ENCODE measurements around the gene CMTM2.
"Not testable (repeated sequence)": the region's sequence is repeated elsewhere in the genome, so short reads cannot be mapped to it uniquely, and the experiment has no call there.

GRCh38 chr16:66596559-66596958 is 17.3 kb downstream of the CMTM2 start:
- not testable (repeated sequence) for TF ChIP-seq MYC (IDR thresholded peaks at IDR 0.05; ENCODE audit: low read depth, low read length); CTCF (IDR thresholded peaks at IDR 0.05; ENCODE audit: low read depth, low read length); POLR2A (IDR thresholded peaks at IDR 0.05; ENCODE audit: extremely low read depth, insufficient read length)
- TF ChIP-seq, protein P1, sequence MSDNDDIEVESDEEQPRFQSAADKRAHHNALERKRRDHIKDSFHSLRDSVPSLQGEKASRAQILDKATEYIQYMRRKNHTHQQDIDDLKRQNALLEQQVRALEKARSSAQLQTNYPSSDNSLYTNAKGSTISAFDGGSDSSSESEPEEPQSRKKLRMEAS (IDR thresholded peaks at IDR 0.05; ENCODE audit: low read depth, low read length) = not testable (repeated sequence)

All from NB4 (cell line).